ENCODE results near the gene BMP8A. TPM values are rescaled to one million over a fixed set of nuclear protein-coding genes. Genes with fewer than 3 reads are reported as not detected.
A peak's percentile ranks its signal among the peaks of the same experiment; 100 is the strongest.
"Not testable (repeated sequence)": the region's sequence is repeated elsewhere in the genome, so short reads cannot be mapped to it uniquely, and the experiment has no call there.

The BMP8A gene
- total RNA-seq, 1 donor from 2014 or later = 0.58 TPM

DNA sequence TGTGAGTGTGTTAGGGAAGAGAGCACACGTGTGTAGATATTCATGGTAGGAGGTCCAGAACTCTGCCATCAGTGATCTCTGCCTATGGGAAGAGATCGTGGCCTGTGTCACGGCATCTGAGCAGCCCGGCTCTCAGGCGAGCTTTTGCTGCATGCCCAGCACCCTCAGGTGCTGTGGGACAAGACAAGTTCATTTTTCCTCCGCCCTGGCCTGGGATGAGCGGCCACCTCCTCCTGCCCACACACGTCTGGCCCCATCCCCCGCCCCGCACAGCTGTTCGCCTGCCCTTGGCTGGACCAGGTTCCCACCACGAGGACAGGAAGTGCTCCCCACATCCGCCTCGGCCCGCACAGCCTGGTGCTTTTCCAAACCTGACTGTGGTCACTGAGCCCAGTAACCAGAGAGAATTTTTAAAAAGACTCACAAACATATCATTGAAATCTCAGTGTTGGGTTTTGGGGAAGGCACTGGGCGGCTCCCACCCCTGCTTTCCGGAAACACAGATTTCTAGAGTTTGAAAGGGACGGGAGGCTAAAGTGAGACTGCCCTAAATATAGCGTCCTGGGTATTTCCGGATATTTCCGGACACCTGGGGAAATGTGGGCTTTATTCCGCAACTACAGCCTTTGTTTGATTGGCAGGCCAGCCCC is 18.0 kb downstream of the BMP8A start:
- DNase-seq (ENCODE audit: low read depth) = no peak
- TF ChIP-seq, protein P1, sequence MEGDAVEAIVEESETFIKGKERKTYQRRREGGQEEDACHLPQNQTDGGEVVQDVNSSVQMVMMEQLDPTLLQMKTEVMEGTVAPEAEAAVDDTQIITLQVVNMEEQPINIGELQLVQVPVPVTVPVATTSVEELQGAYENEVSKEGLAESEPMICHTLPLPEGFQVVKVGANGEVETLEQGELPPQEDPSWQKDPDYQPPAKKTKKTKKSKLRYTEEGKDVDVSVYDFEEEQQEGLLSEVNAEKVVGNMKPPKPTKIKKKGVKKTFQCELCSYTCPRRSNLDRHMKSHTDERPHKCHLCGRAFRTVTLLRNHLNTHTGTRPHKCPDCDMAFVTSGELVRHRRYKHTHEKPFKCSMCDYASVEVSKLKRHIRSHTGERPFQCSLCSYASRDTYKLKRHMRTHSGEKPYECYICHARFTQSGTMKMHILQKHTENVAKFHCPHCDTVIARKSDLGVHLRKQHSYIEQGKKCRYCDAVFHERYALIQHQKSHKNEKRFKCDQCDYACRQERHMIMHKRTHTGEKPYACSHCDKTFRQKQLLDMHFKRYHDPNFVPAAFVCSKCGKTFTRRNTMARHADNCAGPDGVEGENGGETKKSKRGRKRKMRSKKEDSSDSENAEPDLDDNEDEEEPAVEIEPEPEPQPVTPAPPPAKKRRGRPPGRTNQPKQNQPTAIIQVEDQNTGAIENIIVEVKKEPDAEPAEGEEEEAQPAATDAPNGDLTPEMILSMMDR (IDR thresholded peaks at IDR 0.05; ENCODE audit: insufficient read depth, low read length, poor library complexity, severe bottlenecking) = no peak
- no peak overlapping the region for H3K4me3 ChIP-seq (ENCODE audit: low read depth, low read length)
- no peaks in the 10 kb centered on the region for H3K36me3 ChIP-seq (ENCODE audit: control insufficient read depth, insufficient read depth, low read length)
- H3K27me3 ChIP-seq (ENCODE audit: control insufficient read depth, insufficient read depth, low read length) = peaks cover under 1% of the 10 kb centered on the region

DNA sequence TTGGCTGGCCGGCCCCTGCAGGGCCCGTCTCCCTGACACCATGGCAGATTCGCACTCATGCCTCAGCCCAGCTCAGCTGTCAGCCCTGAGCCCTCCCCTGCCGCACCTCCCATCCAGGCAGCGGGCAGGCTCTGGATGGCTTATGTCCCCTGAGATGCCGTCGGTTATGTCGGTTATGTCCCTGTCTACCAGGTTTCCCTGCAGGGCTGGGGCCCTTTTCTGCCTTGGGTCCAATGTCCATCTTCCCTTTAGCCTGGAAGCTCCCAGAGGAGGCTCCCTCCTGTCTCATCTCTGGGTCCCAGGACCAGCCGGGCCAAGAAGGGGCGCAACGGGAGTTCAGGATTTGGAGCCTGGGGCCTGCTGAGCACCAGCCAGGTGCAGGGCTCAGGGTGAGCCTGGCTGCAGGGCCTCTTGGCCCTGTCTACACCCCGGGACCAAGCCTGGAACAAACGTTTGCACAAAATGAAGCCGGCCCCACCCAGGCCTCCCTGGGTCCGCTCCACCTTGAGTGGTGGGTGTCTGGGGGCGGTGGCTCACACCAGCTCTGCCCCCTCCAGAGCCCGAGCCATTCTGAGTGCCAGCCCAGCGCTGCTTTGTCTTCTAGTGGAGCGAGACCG is 19.2 kb downstream of the BMP8A start:
- DNase-seq (ENCODE audit: low read depth); H3K4me3 ChIP-seq (ENCODE audit: low read depth, low read length); H3K27me3 ChIP-seq (ENCODE audit: control insufficient read depth, insufficient read depth, low read length); H3K36me3 ChIP-seq (ENCODE audit: control insufficient read depth, insufficient read depth, low read length): not testable (repeated sequence)

DNA sequence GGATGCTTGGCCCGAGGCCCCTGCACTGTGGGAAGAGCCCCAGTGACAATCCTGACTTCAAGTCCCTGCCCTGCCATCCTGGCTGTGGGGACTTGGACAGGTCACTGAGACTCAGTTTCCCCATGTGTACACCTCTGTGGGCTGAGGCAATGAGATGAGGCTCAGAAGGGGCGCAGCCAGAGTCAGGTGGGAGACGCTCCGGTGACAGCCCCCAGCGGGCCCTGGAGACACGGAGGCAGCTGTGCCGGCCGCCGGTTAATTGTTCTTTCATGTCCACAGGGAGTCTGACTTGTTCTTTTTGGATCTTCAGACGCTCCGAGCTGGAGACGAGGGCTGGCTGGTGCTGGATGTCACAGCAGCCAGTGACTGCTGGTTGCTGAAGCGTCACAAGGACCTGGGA is 20.0 kb downstream of the BMP8A start:
- not testable (repeated sequence) for DNase-seq (ENCODE audit: low read depth); H3K27me3 ChIP-seq (ENCODE audit: control insufficient read depth, insufficient read depth, low read length); H3K4me3 ChIP-seq (ENCODE audit: low read depth, low read length); H3K36me3 ChIP-seq (ENCODE audit: control insufficient read depth, insufficient read depth, low read length)

DNA sequence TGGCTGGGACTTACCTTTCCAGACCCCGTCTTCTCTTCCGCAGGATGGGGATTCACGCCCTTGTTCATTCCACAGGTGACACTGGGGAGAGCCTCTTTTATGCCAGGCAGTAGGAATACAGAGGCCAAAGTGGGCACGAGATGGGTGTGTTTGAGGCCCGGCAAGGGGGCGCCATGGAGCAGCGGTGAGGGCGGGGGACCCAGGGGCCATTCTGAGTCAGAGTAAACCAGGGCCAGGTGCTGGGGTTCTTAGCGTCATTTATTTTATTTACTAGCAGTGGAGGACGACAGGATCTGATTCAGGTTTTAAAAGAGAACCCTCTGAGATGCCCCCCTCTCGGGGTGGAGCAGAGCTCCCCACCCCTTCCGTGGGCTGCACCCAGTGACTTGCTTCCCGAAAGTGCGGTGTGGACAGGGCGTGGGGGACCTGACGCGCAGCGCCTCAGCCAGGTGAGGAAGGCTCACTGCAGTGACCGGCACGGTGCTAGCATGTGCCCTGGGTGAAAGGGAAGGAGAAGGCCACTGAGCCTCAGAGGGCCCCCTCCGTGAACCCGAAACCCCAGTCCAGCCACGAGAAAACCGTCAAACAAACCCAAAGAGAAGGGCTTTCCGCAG is 20.9 kb downstream of the BMP8A start:
- not testable (repeated sequence) for H3K4me3 ChIP-seq (ENCODE audit: low read depth, low read length); H3K27me3 ChIP-seq (ENCODE audit: control insufficient read depth, insufficient read depth, low read length); DNase-seq (ENCODE audit: low read depth); H3K36me3 ChIP-seq (ENCODE audit: control insufficient read depth, insufficient read depth, low read length)

DNA sequence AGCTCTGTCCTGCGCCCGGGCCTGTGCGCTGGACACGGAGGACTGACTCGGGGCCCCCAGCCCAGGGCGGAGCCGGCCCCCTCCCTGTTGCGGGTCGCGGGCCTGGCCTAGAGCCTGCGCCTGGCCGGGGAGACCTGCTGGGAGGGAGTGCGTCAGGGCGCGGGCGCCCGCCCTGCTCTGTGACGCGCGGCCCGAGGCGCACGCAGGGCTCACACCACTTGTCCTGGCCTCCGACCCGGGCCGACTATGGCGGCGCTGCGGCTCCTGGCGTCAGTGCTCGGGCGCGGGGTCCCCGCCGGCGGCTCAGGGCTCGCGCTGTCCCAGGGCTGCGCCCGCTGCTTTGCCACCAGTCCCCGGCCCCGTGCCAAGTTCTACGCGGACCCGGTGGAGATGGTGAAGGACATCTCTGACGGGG is 23.3 kb downstream of the BMP8A start:
- H3K27me3 ChIP-seq (ENCODE audit: control insufficient read depth, insufficient read depth, low read length); H3K4me3 ChIP-seq (ENCODE audit: low read depth, low read length); H3K36me3 ChIP-seq (ENCODE audit: control insufficient read depth, insufficient read depth, low read length); DNase-seq (ENCODE audit: low read depth): not testable (repeated sequence)

DNA sequence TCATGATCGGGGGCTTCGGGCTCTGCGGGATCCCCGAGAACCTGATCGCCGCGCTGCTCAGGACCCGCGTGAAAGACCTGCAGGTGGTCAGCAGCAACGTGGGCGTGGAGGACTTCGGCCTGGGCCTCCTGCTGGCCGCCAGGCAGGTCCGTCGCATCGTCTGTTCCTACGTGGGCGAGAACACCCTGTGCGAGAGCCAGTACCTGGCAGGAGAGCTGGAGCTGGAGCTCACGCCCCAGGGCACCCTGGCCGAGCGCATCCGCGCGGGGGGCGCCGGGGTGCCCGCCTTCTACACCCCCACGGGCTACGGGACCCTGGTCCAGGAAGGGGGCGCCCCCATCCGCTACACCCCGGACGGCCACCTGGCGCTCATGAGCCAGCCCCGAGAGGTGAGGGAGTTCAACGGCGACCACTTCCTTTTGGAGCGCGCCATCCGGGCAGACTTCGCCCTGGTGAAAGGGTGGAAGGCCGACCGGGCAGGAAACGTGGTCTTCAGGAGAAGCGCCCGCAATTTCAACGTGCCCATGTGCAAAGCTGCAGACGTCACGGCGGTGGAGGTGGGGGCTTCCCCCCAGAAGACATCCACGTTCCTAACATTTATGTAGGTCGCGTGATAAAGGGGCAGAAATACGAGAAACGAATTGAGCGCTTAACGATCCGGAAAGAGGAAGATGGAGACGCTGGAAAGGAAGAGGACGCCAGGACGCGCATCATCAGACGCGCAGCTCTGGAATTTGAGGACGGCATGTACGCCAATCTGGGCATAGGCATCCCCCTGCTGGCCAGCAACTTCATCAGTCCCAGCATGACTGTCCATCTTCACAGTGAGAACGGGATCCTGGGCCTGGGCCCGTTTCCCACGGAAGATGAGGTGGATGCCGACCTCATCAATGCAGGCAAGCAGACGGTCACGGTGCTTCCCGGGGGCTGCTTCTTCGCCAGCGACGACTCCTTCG is 24.0 kb downstream of the BMP8A start:
- H3K36me3 ChIP-seq (ENCODE audit: control insufficient read depth, insufficient read depth, low read length); H3K27me3 ChIP-seq (ENCODE audit: control insufficient read depth, insufficient read depth, low read length); DNase-seq (ENCODE audit: low read depth): not testable (repeated sequence)
- H3K4me3 ChIP-seq (ENCODE audit: low read depth, low read length) = peak overlapping the region; percentile 22

DNA sequence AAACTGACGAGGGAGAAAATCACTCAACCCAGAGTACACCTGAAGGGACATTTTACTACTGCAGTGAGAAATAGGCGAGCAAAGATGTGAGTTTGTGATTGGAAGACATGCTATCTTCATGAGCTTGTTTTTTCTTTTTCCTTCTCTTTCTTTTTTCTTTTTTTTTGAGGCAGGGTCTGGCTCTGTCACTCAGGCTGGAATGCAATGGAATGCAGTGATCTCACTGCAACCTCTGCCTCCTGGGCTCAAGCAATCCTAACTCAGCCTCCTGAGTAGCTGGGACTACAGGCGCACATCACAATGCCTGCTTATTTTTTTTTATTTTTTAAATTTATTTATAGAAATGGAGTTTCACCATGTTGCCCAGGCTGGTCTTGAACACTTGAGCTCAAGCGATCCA is 25.4 kb downstream of the BMP8A start:
- not testable (repeated sequence) for H3K27me3 ChIP-seq (ENCODE audit: control insufficient read depth, insufficient read depth, low read length); H3K36me3 ChIP-seq (ENCODE audit: control insufficient read depth, insufficient read depth, low read length); DNase-seq (ENCODE audit: low read depth); H3K4me3 ChIP-seq (ENCODE audit: low read depth, low read length)

DNA sequence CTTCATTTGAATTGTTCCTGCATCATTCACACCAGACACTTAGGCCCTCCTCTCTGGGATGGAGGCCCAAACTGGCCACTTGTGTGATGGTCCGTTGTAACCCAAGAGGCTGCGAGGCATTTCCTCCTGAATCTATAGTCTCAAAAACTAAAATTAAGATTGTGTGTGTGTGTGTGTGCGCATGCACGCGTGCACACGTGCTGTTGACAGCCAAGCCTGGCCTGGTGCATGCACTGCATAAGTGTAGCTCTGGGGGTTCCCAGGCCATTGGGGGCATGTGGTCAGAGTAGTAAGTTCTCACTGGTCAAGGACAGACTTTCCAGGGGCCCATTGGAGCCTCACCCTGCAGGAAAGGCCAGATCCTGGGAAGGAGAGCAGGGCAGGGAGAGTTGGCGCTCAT is 26.5 kb downstream of the BMP8A start:
- not testable (repeated sequence) for H3K27me3 ChIP-seq (ENCODE audit: control insufficient read depth, insufficient read depth, low read length); H3K36me3 ChIP-seq (ENCODE audit: control insufficient read depth, insufficient read depth, low read length); H3K4me3 ChIP-seq (ENCODE audit: low read depth, low read length); DNase-seq (ENCODE audit: low read depth)

DNA sequence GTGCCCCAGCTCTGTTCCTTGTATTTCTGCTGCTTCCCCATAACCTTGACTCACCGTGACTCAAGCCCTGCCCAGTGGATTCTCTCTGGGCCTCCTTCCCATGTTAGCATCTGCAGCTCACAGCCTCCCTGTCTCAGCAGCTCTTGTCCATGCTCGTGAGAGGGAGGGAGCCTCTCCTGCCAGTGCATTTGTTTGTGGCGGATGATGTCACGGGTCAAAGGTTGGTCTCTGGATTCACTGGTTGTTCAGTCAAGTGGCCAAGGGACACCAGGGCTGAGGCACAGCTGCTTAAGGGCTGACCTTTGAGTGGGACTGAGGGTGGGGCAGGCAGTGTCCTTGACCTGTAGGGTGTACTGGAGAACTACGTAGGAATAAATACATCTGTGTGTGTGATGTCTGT is 27.9 kb downstream of the BMP8A start:
- not testable (repeated sequence) for H3K36me3 ChIP-seq (ENCODE audit: control insufficient read depth, insufficient read depth, low read length); H3K4me3 ChIP-seq (ENCODE audit: low read depth, low read length); DNase-seq (ENCODE audit: low read depth); H3K27me3 ChIP-seq (ENCODE audit: control insufficient read depth, insufficient read depth, low read length)

DNA sequence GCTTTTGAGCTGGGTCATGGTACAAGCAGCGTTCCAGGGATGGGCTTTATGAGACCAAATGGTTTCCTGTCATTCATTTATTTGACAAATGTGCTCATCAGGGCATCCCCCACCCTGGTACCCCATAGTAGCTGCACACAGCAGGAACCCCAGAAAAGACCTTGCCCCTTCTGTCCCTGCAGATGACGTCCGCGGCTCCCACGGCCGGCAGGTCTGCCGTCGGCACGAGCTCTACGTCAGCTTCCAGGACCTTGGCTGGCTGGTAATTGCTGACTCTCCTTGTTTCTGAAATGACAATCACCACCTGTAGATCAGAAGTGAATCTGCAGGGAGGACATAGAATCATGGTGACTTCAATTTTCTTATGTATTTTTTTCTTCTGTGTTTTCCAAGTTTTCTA is 30.8 kb downstream of the BMP8A start:
- not testable (repeated sequence) for H3K36me3 ChIP-seq (ENCODE audit: control insufficient read depth, insufficient read depth, low read length); H3K27me3 ChIP-seq (ENCODE audit: control insufficient read depth, insufficient read depth, low read length); DNase-seq (ENCODE audit: low read depth); H3K4me3 ChIP-seq (ENCODE audit: low read depth, low read length)
